ENCODE measurements around the gene PARP6.

GRCh38 chr15:72312605-72313447 is 40.5 kb upstream of the PARP6 start:
- TF ChIP-seq EZH2phosphoT487 (IDR thresholded peaks at IDR 0.05; ENCODE audit: insufficient read depth, low read depth) (no peak), EZH2 (IDR thresholded peaks at IDR 0.05; ENCODE audit: insufficient read depth, poor library complexity, severe bottlenecking) (no peak)
